ENCODE measurements around the gene TTK.
"Not testable (repeated sequence)": the region's sequence is repeated elsewhere in the genome, so short reads cannot be mapped to it uniquely, and the experiment has no call there.

Gene TTK

DNA sequence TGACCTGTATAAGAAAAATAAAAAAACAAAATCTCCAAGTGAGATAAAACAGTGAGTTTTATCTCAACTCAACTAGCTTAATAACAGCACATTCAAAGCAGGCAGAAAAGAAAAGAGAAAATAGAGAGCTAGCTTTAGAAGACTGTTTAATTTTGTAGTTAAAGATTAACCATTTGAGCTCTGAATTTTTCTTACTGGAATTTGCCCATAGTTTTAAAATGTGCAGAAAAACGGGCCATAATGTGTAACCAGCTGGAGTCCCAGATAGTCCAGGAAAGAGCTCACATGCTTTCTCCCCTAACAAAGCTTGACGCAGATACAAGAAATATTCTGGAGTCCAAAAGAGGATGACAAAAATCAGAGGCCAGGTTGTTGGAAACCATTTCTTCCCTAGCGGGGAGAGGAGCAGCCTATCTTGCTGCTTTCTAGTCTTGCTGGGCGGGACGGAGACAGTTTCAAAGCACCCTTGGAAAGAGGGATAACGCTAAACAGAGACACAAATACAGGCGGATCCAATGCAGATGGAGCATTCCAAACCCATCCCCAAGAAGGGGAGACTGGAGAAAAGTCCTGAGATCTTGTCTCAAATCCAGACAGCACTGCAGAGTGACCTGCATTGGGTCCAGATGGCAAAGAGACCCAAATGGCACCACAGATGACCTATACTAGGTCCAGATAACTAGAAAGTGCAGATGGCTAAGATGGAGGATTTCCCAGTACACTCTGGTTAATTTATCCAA lies 16.1 kb downstream of the TTK start:
- H3K4me3 ChIP-seq (ENCODE audit: low read length), result no peak overlapping the region
- H3K27ac ChIP-seq (ENCODE audit: low read length), result no peak overlapping the region
- H3K27me3 ChIP-seq (ENCODE audit: control insufficient read depth, insufficient read depth, low read length), result no peaks in the 10 kb centered on the region
- no peaks in the 10 kb centered on the region for H3K9me3 ChIP-seq (ENCODE audit: control insufficient read depth, insufficient read depth, low read length)
- no peaks in the 10 kb centered on the region for H3K4me1 ChIP-seq (ENCODE audit: control insufficient read depth, insufficient read depth, low read length)
- no CpG with 5 or more reads among the region's 7 CpGs for WGBS (ENCODE audit: insufficient coverage, insufficient read length)
- peaks cover 9% of the 10 kb centered on the region; the same call in 1 of the 2 replicates for H3K36me3 ChIP-seq (ENCODE audit: control insufficient read depth, insufficient read depth, low read length)
- DNase-seq (ENCODE audit: low read depth, low spot score), result no peak

DNA sequence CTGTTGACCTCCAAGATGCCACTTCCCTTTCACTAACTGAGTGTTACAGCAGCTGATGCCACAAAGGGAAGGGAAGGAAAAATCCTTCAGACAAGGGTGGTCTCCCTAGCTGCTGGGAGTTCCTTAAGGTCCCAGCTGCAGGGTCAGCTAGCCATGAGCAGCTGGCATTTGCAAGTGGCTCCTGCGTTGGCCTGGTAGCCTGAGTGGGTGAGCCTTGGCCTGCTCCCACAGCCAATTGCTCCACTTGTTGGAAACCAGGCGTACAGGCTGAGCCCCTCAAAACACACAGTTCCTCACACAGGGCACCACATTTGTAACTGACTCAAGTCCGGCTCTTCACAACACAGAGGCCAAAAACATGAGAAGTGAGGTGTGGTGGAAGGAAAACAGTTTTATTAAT lies 16.7 kb downstream of the TTK start:
- Histone ChIP-seq H3K4me1 (ENCODE audit: control insufficient read depth, insufficient read depth, low read length) (no peaks in the 10 kb centered on the region), H3K27ac (ENCODE audit: low read length) (no peak overlapping the region), H3K4me3 (ENCODE audit: low read length) (no peak overlapping the region), H3K27me3 (ENCODE audit: control insufficient read depth, insufficient read depth, low read length) (no peaks in the 10 kb centered on the region), H3K36me3 (ENCODE audit: control insufficient read depth, insufficient read depth, low read length) (peaks cover 9% of the 10 kb centered on the region; the same call in 1 of the 2 replicates), H3K9me3 (ENCODE audit: control insufficient read depth, insufficient read depth, low read length) (no peaks in the 10 kb centered on the region)
- no CpG with 5 or more reads among the region's 3 CpGs for WGBS (ENCODE audit: insufficient coverage, insufficient read length)
- DNase-seq (ENCODE audit: low read depth, low spot score), result no peak

DNA sequence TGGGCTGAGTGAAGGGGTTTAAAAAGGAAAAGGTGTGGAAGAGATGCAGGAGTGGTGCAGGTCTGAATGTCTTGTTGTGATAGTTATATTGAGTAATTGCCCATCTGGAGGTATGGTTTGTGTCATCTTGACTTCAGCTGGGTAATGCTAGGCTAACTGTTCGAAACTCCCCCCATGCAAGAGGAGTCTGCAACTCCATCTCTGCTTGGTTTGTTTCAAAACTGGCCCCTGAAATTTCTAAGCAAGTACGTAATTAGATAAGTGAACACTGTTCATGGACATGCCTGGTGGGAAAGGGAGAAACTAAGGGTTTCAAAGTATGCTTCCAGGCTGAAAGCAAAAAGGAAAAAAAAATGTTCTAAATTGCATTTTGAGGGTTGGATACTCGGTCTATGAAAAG lies 17.1 kb downstream of the TTK start:
- H3K36me3 ChIP-seq (ENCODE audit: control insufficient read depth, insufficient read depth, low read length), result peaks cover 9% of the 10 kb centered on the region; the same call in 1 of the 2 replicates
- WGBS (ENCODE audit: insufficient coverage, insufficient read length), result no CpG with 5 or more reads among the region's 3 CpGs
- H3K4me1 ChIP-seq (ENCODE audit: control insufficient read depth, insufficient read depth, low read length), result no peaks in the 10 kb centered on the region
- no peaks in the 10 kb centered on the region for H3K9me3 ChIP-seq (ENCODE audit: control insufficient read depth, insufficient read depth, low read length)
- no peak for DNase-seq (ENCODE audit: low read depth, low spot score)
- no peak overlapping the region for H3K27ac ChIP-seq (ENCODE audit: low read length)
- no peaks in the 10 kb centered on the region for H3K27me3 ChIP-seq (ENCODE audit: control insufficient read depth, insufficient read depth, low read length)
- H3K4me3 ChIP-seq (ENCODE audit: low read length), result no peak overlapping the region

DNA sequence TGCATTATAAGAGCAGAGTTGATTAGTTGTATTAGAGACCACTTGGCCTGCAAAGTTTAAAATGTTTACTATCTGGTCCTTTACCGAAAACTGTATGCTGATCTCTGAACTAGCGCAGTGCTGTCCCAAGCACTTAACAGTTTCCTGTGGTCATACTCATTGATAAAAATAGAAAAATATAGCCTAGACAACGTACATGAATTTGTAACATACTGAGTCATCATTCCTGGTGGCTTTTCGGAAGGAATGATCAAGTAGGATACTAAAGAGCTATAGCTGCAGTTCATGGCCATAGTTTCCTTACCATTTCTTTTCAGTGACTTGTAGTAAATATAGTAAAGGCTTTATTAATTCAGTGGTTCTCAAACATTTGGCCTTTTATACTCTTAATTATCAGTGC lies 18.4 kb downstream of the TTK start:
- WGBS (ENCODE audit: insufficient coverage, insufficient read length), result no CpG with 5 or more reads among the region's 4 CpGs
- H3K27ac ChIP-seq (ENCODE audit: low read length), result no peak overlapping the region
- no peak for DNase-seq (ENCODE audit: low read depth, low spot score)
- H3K4me3 ChIP-seq (ENCODE audit: low read length), result no peak overlapping the region
- H3K9me3 ChIP-seq (ENCODE audit: control insufficient read depth, insufficient read depth, low read length), result no peaks in the 10 kb centered on the region
- H3K36me3 ChIP-seq (ENCODE audit: control insufficient read depth, insufficient read depth, low read length), result peaks cover 9% of the 10 kb centered on the region; the same call in 1 of the 2 replicates
- H3K4me1 ChIP-seq (ENCODE audit: control insufficient read depth, insufficient read depth, low read length), result no peaks in the 10 kb centered on the region
- no peaks in the 10 kb centered on the region for H3K27me3 ChIP-seq (ENCODE audit: control insufficient read depth, insufficient read depth, low read length)

DNA sequence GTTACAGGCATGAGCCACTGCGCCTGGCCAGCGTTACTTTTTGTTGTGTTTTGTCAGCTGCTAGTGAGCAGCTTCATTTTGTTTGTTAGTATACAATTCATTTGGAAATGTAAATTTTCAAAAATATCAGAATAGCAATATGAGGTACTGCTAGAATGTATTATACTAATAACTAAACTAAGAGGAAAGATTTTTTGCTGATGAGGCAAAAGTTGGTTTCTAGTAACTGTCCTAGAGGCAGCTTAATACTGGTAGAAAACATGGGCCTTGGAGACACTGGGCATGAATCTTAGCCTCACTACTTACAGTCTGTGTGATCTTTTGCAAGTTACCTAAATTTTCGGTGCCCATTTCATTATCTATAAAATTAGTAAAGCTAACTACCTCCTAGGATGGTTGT lies 24.1 kb downstream of the TTK start:
- no peak for DNase-seq (ENCODE audit: low read depth, low spot score)
- no CpG with 5 or more reads among the region's 3 CpGs for WGBS (ENCODE audit: insufficient coverage, insufficient read length)
- Histone ChIP-seq H3K27ac (ENCODE audit: low read length) (no peak overlapping the region), H3K36me3 (ENCODE audit: control insufficient read depth, insufficient read depth, low read length) (peaks cover 4% of the 10 kb centered on the region; the same call in 1 of the 2 replicates), H3K27me3 (ENCODE audit: control insufficient read depth, insufficient read depth, low read length) (no peaks in the 10 kb centered on the region), H3K4me1 (ENCODE audit: control insufficient read depth, insufficient read depth, low read length) (no peaks in the 10 kb centered on the region), H3K9me3 (ENCODE audit: control insufficient read depth, insufficient read depth, low read length) (no peaks in the 10 kb centered on the region), H3K4me3 (ENCODE audit: low read length) (no peak overlapping the region)

DNA sequence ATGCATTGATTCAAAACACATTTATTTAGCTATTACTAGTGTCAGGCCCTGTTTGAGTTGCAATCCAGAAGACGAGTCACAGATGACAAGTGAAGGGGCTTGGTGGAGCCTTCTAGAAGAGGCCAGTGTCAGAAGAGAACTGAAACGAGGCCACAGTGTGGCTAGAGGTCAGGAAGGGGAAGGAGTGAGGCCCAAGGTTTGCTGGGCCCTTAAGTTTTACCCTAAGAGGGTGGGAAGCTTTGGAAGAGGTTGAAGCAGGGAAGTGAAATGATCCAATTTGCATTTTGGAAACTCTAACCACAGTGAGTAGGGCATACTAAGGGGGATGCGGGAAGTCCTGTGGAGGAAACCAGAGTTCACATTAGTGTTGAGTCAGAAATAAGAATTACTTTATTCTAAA lies 25.0 kb downstream of the TTK start:
- no peaks in the 10 kb centered on the region for H3K27me3 ChIP-seq (ENCODE audit: control insufficient read depth, insufficient read depth, low read length)
- H3K36me3 ChIP-seq (ENCODE audit: control insufficient read depth, insufficient read depth, low read length), result peaks cover 4% of the 10 kb centered on the region; the same call in 1 of the 2 replicates
- H3K4me1 ChIP-seq (ENCODE audit: control insufficient read depth, insufficient read depth, low read length), result no peaks in the 10 kb centered on the region
- WGBS (ENCODE audit: insufficient coverage, insufficient read length), result no CpG with 5 or more reads among the region's 3 CpGs
- no peak for DNase-seq (ENCODE audit: low read depth, low spot score)
- H3K4me3 ChIP-seq (ENCODE audit: low read length), result no peak overlapping the region
- H3K27ac ChIP-seq (ENCODE audit: low read length), result no peak overlapping the region
- no peaks in the 10 kb centered on the region for H3K9me3 ChIP-seq (ENCODE audit: control insufficient read depth, insufficient read depth, low read length)

DNA sequence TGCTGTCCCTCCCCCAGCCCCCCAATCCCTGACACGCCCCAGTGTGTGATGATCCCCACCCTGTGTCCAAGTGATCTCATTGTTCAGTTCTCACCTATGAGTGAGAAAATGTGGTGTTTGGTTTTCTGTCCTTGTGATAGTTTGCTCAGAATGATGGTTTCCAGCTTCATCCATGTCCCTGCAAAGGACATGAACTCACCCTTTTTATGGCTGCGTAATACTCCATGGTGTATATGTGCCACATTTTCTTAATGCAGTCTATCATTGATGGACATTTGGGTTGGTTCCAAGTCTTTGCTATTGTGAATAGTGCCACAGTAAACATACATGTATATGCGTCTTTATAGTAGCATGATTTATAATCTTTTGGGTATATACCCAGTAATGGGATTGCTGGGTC lies 43.8 kb downstream of the TTK start:
- H3K4me1 ChIP-seq (ENCODE audit: control insufficient read depth, insufficient read depth, low read length); H3K27me3 ChIP-seq (ENCODE audit: control insufficient read depth, insufficient read depth, low read length); H3K27ac ChIP-seq (ENCODE audit: low read length); H3K36me3 ChIP-seq (ENCODE audit: control insufficient read depth, insufficient read depth, low read length); H3K9me3 ChIP-seq (ENCODE audit: control insufficient read depth, insufficient read depth, low read length); H3K4me3 ChIP-seq (ENCODE audit: low read length); DNase-seq (ENCODE audit: low read depth, low spot score): not testable (repeated sequence)
- WGBS (ENCODE audit: insufficient coverage, insufficient read length), result no CpG with 5 or more reads among the region's 3 CpGs

DNA sequence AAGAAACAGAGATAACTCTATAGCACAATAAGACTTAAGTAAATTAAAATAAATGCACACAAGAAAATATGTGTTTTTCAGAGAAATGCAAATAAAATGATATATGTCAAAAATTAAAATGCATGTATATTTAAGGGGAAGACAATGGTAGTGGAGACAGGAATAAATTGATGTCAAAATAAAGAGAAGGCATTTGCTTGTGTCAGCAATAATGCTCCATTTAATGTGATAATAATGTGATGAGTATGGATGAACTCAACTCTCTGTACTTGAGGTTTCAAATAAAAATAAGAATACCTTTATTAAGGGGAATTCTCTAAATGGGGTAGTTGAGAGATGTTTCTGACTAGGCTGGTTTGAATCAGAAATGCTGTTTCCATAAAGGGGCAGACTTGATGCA lies 56.3 kb downstream of the TTK start:
- Histone ChIP-seq H3K4me3 (ENCODE audit: low read length) (no peak overlapping the region), H3K36me3 (ENCODE audit: control insufficient read depth, insufficient read depth, low read length) (no peaks in the 10 kb centered on the region)
- no peak for DNase-seq (ENCODE audit: low read depth, low spot score)

DNA sequence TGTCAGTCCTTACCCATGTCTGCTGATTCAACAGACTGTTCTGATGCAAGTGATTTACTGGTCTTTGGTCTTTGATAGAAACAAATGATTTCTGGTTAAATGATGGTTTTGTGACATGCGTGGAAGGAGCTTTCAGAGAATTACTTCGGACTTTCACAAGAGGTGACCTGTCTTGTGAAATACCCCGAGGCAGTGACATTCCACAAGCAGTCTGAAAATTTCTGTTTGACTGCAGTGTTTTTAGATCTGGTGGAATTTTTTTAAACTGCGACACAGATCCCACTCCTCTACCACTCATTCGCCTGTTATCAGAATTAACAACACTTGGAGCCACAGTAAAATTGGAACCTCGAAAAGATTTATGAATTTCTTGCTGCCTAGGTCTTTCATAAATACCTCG lies 63.7 kb downstream of the TTK start:
- H3K27me3 ChIP-seq (ENCODE audit: control insufficient read depth, insufficient read depth, low read length); H3K9me3 ChIP-seq (ENCODE audit: control insufficient read depth, insufficient read depth, low read length); H3K27ac ChIP-seq (ENCODE audit: low read length); DNase-seq (ENCODE audit: low read depth, low spot score); H3K36me3 ChIP-seq (ENCODE audit: control insufficient read depth, insufficient read depth, low read length); H3K4me3 ChIP-seq (ENCODE audit: low read length); H3K4me1 ChIP-seq (ENCODE audit: control insufficient read depth, insufficient read depth, low read length): not testable (repeated sequence)
- WGBS (ENCODE audit: insufficient coverage, insufficient read length), result no CpG with 5 or more reads among the region's 7 CpGs

More for the DNA sequence above, 56.3 kb downstream of the TTK start:
- H3K27me3 ChIP-seq (ENCODE audit: control insufficient read depth, insufficient read depth, low read length), result no peaks in the 10 kb centered on the region
- H3K4me1 ChIP-seq (ENCODE audit: control insufficient read depth, insufficient read depth, low read length), result no peaks in the 10 kb centered on the region
- no peak overlapping the region for H3K27ac ChIP-seq (ENCODE audit: low read length)
- no peaks in the 10 kb centered on the region for H3K9me3 ChIP-seq (ENCODE audit: control insufficient read depth, insufficient read depth, low read length)

DNA sequence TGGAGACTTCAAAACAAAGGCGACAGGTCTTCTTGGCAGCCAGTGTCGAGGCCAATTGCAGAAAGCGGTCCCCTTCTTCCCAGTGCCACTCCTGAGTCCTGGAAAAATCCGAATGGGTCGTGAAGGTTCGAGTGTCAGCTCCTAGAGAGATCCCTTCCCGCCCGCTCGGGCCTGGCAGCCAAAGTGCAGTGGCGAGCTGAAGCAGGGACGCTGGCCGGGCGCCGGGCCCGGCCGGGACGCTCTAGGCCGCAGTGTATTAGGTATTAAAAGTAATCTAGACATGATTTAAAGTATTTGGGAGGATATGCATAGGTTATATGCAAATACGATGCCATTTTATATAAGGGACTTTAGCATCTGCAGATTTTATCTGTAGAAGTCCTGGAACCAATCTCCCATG lies 66.0 kb downstream of the TTK start:
- not testable (repeated sequence) for DNase-seq (ENCODE audit: low read depth, low spot score); H3K27me3 ChIP-seq (ENCODE audit: control insufficient read depth, insufficient read depth, low read length); H3K9me3 ChIP-seq (ENCODE audit: control insufficient read depth, insufficient read depth, low read length); H3K4me3 ChIP-seq (ENCODE audit: low read length); H3K27ac ChIP-seq (ENCODE audit: low read length); H3K36me3 ChIP-seq (ENCODE audit: control insufficient read depth, insufficient read depth, low read length); H3K4me1 ChIP-seq (ENCODE audit: control insufficient read depth, insufficient read depth, low read length)
- no CpG with 5 or more reads among the region's 19 CpGs for WGBS (ENCODE audit: insufficient coverage, insufficient read length)

DNA sequence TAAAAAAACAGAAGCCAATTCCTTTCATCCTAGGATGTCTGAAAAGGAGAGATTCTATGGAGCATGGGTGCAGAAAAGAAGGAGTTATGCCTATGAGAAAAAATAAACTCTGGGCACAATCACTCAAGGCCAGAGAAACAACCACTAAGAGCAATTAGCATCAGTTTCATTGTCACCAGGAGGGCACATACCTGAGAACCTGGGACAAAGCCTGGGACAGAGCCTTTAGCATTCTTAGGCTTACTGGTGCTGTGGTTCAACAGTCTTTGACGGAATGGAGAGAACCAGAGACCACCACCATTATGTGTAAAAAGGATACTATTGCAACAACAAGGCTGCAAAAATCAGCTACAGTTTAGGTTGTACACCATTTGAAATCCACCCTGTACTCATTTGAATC lies 72.6 kb downstream of the TTK start:
- no peak overlapping the region for H3K4me3 ChIP-seq (ENCODE audit: low read length)
- no peaks in the 10 kb centered on the region for H3K9me3 ChIP-seq (ENCODE audit: control insufficient read depth, insufficient read depth, low read length)
- no CpG with 5 or more reads among the region's 1 CpG for WGBS (ENCODE audit: insufficient coverage, insufficient read length)
- no peaks in the 10 kb centered on the region for H3K4me1 ChIP-seq (ENCODE audit: control insufficient read depth, insufficient read depth, low read length)
- H3K36me3 ChIP-seq (ENCODE audit: control insufficient read depth, insufficient read depth, low read length), result no peaks in the 10 kb centered on the region
- DNase-seq (ENCODE audit: low read depth, low spot score), result no peak
- no peak overlapping the region for H3K27ac ChIP-seq (ENCODE audit: low read length)
- no peaks in the 10 kb centered on the region for H3K27me3 ChIP-seq (ENCODE audit: control insufficient read depth, insufficient read depth, low read length)
